ENCODE results near the gene POLR3H.

DNA sequence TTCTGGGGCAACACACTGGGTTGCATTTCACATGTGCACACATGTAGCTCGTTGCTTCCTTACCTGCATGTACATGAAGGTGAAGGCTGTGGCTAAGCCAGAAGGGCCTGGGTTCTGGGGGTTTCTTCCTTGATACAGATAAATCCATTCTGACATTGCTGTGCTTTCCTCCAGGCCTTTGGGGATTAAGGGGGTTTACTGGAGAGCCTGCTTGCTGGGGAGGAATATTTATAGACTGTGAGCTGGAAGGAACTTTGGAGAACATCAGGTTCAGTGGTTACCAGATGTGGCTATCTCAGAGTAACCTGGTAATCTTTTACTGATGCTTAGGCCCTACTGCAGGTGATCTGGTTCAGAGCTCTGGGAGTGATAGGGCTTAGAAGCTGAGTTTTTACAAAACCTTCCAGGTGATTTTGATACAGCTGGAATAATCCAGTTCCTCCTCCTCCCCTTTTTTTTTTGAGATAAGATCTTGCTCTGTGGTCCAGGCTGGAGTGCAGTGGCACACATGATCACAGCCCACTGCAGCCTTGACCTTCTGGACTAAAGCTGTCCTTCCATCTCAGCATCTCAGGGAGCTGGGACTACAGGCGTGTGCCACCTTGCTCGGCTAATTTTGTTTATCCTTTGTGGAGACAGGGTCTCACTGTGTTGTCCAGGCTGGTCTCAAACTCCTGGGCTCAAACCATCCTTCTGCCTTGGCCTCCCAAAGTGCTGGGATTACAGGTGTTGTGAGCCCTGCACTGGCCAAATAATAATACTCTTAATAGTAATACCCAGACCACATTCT lies 55.5 kb downstream of the POLR3H start:
- TF ChIP-seq, protein P1, sequence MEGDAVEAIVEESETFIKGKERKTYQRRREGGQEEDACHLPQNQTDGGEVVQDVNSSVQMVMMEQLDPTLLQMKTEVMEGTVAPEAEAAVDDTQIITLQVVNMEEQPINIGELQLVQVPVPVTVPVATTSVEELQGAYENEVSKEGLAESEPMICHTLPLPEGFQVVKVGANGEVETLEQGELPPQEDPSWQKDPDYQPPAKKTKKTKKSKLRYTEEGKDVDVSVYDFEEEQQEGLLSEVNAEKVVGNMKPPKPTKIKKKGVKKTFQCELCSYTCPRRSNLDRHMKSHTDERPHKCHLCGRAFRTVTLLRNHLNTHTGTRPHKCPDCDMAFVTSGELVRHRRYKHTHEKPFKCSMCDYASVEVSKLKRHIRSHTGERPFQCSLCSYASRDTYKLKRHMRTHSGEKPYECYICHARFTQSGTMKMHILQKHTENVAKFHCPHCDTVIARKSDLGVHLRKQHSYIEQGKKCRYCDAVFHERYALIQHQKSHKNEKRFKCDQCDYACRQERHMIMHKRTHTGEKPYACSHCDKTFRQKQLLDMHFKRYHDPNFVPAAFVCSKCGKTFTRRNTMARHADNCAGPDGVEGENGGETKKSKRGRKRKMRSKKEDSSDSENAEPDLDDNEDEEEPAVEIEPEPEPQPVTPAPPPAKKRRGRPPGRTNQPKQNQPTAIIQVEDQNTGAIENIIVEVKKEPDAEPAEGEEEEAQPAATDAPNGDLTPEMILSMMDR (conservative IDR thresholded peaks at IDR 0.05 in 1 of 2, IDR thresholded peaks at IDR 0.05 in 1 of 2; ENCODE audit: extremely low read depth in 1 of 2, insufficient read depth in 1 of 2, low read depth in 1 of 2, low read length in 2 of 2) = no peak
- TF ChIP-seq EZH2 (IDR thresholded peaks at IDR 0.05; ENCODE audit: borderline replicate concordance, low read length) = no peak
